CD14-positive monocyte (primary cell): ENCODE results near the gene NUDT6. TPM values are rescaled to one million over a fixed set of nuclear protein-coding genes. Genes with fewer than 3 reads are reported as not detected.

ENCODE experiments used
- DNase-seq, 3 donors: peaks; one replicate each; pipeline ENCODE4 v3.0.0-alpha.2; 2011 to 2022
- H2AFZ ChIP-seq: 2 replicates; pipeline ENCODE4 v1.6.0; 2012; ENCODE audit warnings: mild to moderate bottlenecking, low read depth, low read length, inconsistent platforms; ENCODE audit not compliant: insufficient read depth, poor library complexity, severe bottlenecking
- H3K27ac ChIP-seq, 2 donors: 1 replicate in 1 of 2; 2 replicates in 1 of 2; pipeline ENCODE4 v1.5.1; 2012 to 2013; ENCODE audit warnings: low read length in 2 of 2, control low read depth in 1 of 2, inconsistent platforms in 1 of 2, low read depth in 1 of 2, mild to moderate bottlenecking in 1 of 2
- H3K27me3 ChIP-seq, 2 donors: one replicate each; pipeline versions ENCODE4 v1.6.0 to v1.6.1; 2011 to 2013; ENCODE audit warnings: low read length in 2 of 2; ENCODE audit not compliant: control insufficient read depth in 2 of 2, insufficient read depth in 2 of 2
- H3K36me3 ChIP-seq, 2 donors: replicated peaks in 1 of 2; 1 replicate in 1 of 2; 2 replicates in 1 of 2; pipeline versions ENCODE4 v1.5.1 to v1.6.1; 2012 to 2013; ENCODE audit warnings: low read length in 2 of 2, control low read depth in 1 of 2, inconsistent platforms in 1 of 2, mild to moderate bottlenecking in 1 of 2; ENCODE audit not compliant: insufficient read depth in 2 of 2, control insufficient read depth in 1 of 2
- H3K4me1 ChIP-seq, 2 donors: 1 replicate in 1 of 2; 2 replicates in 1 of 2; pipeline versions ENCODE4 v1.5.1 to v1.6.1; 2012 to 2013; ENCODE audit warnings: low read length in 2 of 2, control low read depth in 1 of 2, inconsistent platforms in 1 of 2, mild to moderate bottlenecking in 1 of 2, moderate library complexity in 1 of 2; ENCODE audit not compliant: insufficient read depth in 2 of 2, control insufficient read depth in 1 of 2
- H3K4me2 ChIP-seq: replicated peaks from 2 replicates; pipeline ENCODE3; 2012; ENCODE audit warnings: low read length, moderate library complexity, mild to moderate bottlenecking; ENCODE audit not compliant: poor library complexity, severe bottlenecking; ENCODE audit errors: extremely low read depth
- H3K4me3 ChIP-seq, 3 experiments: fragments of 200-600 bp in 1 of 3; sonication (generic) in 1 of 3; replicated peaks in 1 of 3; 1 replicate in 2 of 3; 2 replicates in 1 of 3; pipeline ENCODE4 v1.5.1; 2011 to 2013; ENCODE audit warnings: low read length in 3 of 3, mild to moderate bottlenecking in 3 of 3, control low read depth in 2 of 3, low read depth in 2 of 3, inconsistent platforms in 1 of 3, moderate library complexity in 1 of 3
- H3K79me2 ChIP-seq: 2 replicates; pipeline ENCODE4 v1.6.0; 2012; ENCODE audit warnings: mild to moderate bottlenecking, control low read depth, inconsistent platforms, low read length, moderate library complexity; ENCODE audit not compliant: insufficient read depth
- H3K9ac ChIP-seq: 2 replicates; pipeline ENCODE4 v1.6.0; 2017; ENCODE audit warnings: low read length, mild to moderate bottlenecking; ENCODE audit not compliant: insufficient read depth, poor library complexity, severe bottlenecking
- H3K9me3 ChIP-seq, 2 donors: replicated peaks in 1 of 2; 1 replicate in 1 of 2; 2 replicates in 1 of 2; pipeline versions ENCODE4 v1.5.1 to v1.6.1; 2012 to 2013; ENCODE audit warnings: low read length in 2 of 2, control low read depth in 1 of 2; ENCODE audit not compliant: control insufficient read depth in 1 of 2, insufficient read depth in 1 of 2
- H4K20me1 ChIP-seq: 2 replicates; pipeline ENCODE4 v1.6.0; 2012; ENCODE audit warnings: mild to moderate bottlenecking, low read length, control low read depth, moderate library complexity; ENCODE audit not compliant: insufficient read depth
- H3K27ac Mint-ChIP-seq, 7 donors: one replicate each; pipeline ENCODE4 v1.8.0; 2020; ENCODE audit warnings: mild to moderate bottlenecking in 7 of 7, mixed read lengths in 7 of 7, moderate library complexity in 6 of 7, inconsistent platforms in 2 of 7
- H3K27me3 Mint-ChIP-seq, 3 donors: one replicate each; pipeline ENCODE4 v1.8.0; 2021 to 2022; ENCODE audit warnings: low read depth in 3 of 3, mild to moderate bottlenecking in 3 of 3, mixed read lengths in 3 of 3, moderate library complexity in 3 of 3, inconsistent platforms in 1 of 3
- H3K36me3 Mint-ChIP-seq, 2 donors: one replicate each; pipeline ENCODE4 v1.8.0; 2020; ENCODE audit warnings: mixed read lengths in 2 of 2, inconsistent platforms in 1 of 2, mild to moderate bottlenecking in 1 of 2
- H3K4me1 Mint-ChIP-seq: one replicate; pipeline ENCODE4 v1.8.0; 2020; ENCODE audit warnings: mild to moderate bottlenecking, mixed read lengths
- H3K4me3 Mint-ChIP-seq, 2 donors: one replicate each; pipeline ENCODE4 v1.8.0; 2020; ENCODE audit warnings: mild to moderate bottlenecking in 2 of 2, mixed read lengths in 2 of 2, moderate library complexity in 1 of 2
- H3K9me3 Mint-ChIP-seq, 7 donors: one replicate each; pipeline ENCODE4 v1.8.0; 2020 to 2022; ENCODE audit warnings: mixed read lengths in 7 of 7, mild to moderate bottlenecking in 6 of 7, moderate library complexity in 6 of 7, inconsistent platforms in 2 of 7
- WGBS: methylation state at CpG from one replicate; pipeline ENCODE4 v1.1.5; 2013; ENCODE audit warnings: missing lambda C conversion rate; ENCODE audit not compliant: insufficient coverage; 5-methylcytosine and 5-hydroxymethylcytosine counted together
- intact Hi-C, 2 donors: fragments of 100-400 bp; cut with micrococcal nuclease; formaldehyde crosslinking; loops; one replicate each; pipeline versions ENCODE4 v1.15.0 to v1.15.1; 2023
- polyA plus RNA-seq, 3 donors: library from polyadenylated mRNA; depleted of rRNA in 1 of 3; unstranded in 2 of 3; stranded (reverse) in 1 of 3; fragments of 300-500 nt in 2 of 3; fragments of >200 nt in 1 of 3; fragmentation: Illumina TruSeq in 2 of 3; gene quantifications; 1 replicate in 2 of 3; 2 replicates in 1 of 3; pipeline ENCODE4 v1.2.3, GENCODE V29; 2012 to 2021
- TF ChIP-seq, protein P1 (sequence below): fragments of 200-600 bp; IDR thresholded peaks from one replicate; pipeline ENCODE4 v1.8.0; 2022; ENCODE audit warnings: antibody characterized with exemption, mild to moderate bottlenecking

NUDT6 gene
- polyA plus RNA-seq, 3 donors = 1.6 to 1.9 (median 1.6) TPM

GRCh38 chr4:122911588-122911987 is 10.8 kb downstream of the NUDT6 start:
- peaks cover 0 to 6% of the 10 kb centered on the region in 2 donors for H3K36me3 ChIP-seq
- H3K27ac Mint-ChIP-seq = peak overlapping the region in 1 of 7 donors; percentile 50
- peaks cover 6 to 14% of the 10 kb centered on the region in 2 donors for H3K36me3 Mint-ChIP-seq
- no peaks in the 10 kb centered on the region for H3K4me1 Mint-ChIP-seq
- no peak overlapping the region for H3K27ac ChIP-seq
- H3K4me2 ChIP-seq = no peak overlapping the region
- H3K9me3 ChIP-seq = no peaks in the 10 kb centered on the region
- TF ChIP-seq, protein P1, sequence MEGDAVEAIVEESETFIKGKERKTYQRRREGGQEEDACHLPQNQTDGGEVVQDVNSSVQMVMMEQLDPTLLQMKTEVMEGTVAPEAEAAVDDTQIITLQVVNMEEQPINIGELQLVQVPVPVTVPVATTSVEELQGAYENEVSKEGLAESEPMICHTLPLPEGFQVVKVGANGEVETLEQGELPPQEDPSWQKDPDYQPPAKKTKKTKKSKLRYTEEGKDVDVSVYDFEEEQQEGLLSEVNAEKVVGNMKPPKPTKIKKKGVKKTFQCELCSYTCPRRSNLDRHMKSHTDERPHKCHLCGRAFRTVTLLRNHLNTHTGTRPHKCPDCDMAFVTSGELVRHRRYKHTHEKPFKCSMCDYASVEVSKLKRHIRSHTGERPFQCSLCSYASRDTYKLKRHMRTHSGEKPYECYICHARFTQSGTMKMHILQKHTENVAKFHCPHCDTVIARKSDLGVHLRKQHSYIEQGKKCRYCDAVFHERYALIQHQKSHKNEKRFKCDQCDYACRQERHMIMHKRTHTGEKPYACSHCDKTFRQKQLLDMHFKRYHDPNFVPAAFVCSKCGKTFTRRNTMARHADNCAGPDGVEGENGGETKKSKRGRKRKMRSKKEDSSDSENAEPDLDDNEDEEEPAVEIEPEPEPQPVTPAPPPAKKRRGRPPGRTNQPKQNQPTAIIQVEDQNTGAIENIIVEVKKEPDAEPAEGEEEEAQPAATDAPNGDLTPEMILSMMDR = no peak
- H3K4me1 ChIP-seq = no peaks in the 10 kb centered on the region
- intact Hi-C loops = no loop called here
- H3K9me3 Mint-ChIP-seq = no peaks in the 10 kb centered on the region
- H3K4me3 ChIP-seq = no peak overlapping the region
- H3K9ac ChIP-seq = no peak overlapping the region
- H3K79me2 ChIP-seq = no peaks in the 10 kb centered on the region
- H2AFZ ChIP-seq = no peak overlapping the region
- H3K4me3 Mint-ChIP-seq = no peak overlapping the region
- H3K27me3 Mint-ChIP-seq = no peaks in the 10 kb centered on the region
- no peak for DNase-seq
- H3K27me3 ChIP-seq = no peaks in the 10 kb centered on the region
- 100% methylated on average over 1 of the region's 1 CpG for WGBS
- H4K20me1 ChIP-seq = no peaks in the 10 kb centered on the region

DNA sequence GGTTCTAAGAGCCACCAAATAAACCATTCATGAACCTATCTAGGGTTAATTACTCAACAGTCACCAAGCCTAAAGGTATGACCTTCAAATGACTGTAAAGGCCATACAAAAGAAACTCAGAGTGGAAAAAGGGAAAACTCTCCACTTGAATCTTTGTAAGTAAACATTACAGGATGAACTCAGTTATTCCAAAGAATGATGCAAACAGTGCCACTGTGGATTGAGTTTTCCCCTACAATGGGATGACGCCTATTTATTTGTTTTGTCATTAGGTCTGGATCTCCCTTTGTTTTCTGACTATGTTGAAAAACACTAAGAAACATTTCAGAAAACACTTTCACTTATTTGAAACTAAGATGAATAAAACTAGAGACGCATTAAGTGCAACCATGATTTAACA is 12.7 kb downstream of the NUDT6 start:
- Mint-ChIP-seq H3K4me3 (no peak overlapping the region), H3K4me1 (no peaks in the 10 kb centered on the region), H3K36me3 (peaks cover 6 to 21% of the 10 kb centered on the region in 2 donors), H3K27me3 (no peaks in the 10 kb centered on the region), H3K9me3 (peaks cover 0 to 3% (median 0%) of the 10 kb centered on the region in 7 donors), H3K27ac (no peak overlapping the region)
- Histone ChIP-seq H3K9me3 (no peaks in the 10 kb centered on the region), H3K4me3 (no peak overlapping the region), H3K4me1 (no peaks in the 10 kb centered on the region), H3K79me2 (no peaks in the 10 kb centered on the region), H2AFZ (no peak overlapping the region), H3K36me3 (peaks cover 0 to 6% of the 10 kb centered on the region in 2 donors), H3K4me2 (no peak overlapping the region), H3K27ac (no peak overlapping the region), H4K20me1 (no peaks in the 10 kb centered on the region), H3K9ac (no peak overlapping the region), H3K27me3 (no peaks in the 10 kb centered on the region)
- TF ChIP-seq, protein P1 = no peak
- WGBS = no CpG with 5 or more reads among the region's 2 CpGs
- DNase-seq = no peak
- intact Hi-C loops = no loop called here
